AG20443 (cell line): ENCODE measurements around the gene CANX.

Experiments used
- DNase-seq: peaks from one replicate; pipeline ENCODE4 v3.0.0; 2012; ENCODE audit warnings: low spot score, mixed read lengths

The CANX gene

GRCh38 chr5:179778591-179778990, 79.8 kb downstream of the CANX start:
- DNase-seq: no peak

DNA sequence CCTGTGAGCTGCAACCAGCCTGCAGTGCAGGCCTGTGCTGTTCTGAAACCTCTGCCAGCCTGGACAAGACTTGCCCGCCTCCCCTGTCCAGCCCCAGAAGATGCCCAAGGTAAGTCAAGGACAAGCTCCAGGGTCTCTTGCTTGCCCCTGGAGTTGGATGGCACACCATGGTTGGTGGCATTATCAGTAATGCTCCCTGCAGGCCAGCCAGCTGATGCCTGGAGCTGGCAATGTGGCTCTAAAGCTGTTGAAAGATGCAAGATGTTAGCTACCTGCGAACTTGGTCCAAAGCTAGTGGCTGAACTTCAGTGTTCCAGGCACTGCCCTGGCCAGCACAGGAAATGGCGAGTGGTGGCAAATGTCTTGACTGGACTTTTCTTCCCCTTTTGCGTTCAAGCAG, 81.1 kb downstream of the CANX start:
- no peak for DNase-seq

DNA sequence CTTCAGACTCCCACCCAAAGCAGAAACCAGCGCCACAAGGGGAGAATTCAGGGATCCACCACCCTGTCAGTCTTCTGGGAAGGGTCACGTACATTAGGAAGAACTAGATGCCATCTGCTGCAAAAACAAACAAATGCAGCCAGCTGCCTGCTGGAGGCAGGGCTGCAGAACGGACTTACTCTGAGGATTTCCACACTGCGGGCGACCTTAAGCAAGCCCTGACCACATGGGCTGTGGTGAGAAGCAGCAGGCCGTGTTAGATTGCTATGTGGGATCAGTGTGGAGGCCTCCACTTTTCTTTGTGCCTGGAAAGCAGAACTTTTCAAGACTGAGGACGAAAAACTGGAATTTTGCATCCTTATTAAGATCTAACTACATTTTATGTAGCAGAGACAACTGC, 81.6 kb downstream of the CANX start:
- no peak for DNase-seq
